DOHH2 (cell line): ENCODE data around the gene NSMCE3.

Experiments
- EZH2phosphoT487 ChIP-seq: fragments of 200-600 bp; sonication (generic); IDR thresholded peaks from 2 replicates; pipeline ENCODE4 v1.6.1; 2017; ENCODE audit warnings: borderline replicate concordance, mild to moderate bottlenecking, antibody characterized with exemption, low read length, moderate library complexity, mixed read lengths
- TF ChIP-seq, protein P1 (sequence below): fragments of 200-600 bp; sonication (generic); IDR thresholded peaks from one replicate; pipeline ENCODE4 v1.5.1; 2014; ENCODE audit warnings: antibody characterized with exemption, mild to moderate bottlenecking, low read depth, low read length; ENCODE audit not compliant: poor library complexity, severe bottlenecking

- TF ChIP-seq, protein P1, sequence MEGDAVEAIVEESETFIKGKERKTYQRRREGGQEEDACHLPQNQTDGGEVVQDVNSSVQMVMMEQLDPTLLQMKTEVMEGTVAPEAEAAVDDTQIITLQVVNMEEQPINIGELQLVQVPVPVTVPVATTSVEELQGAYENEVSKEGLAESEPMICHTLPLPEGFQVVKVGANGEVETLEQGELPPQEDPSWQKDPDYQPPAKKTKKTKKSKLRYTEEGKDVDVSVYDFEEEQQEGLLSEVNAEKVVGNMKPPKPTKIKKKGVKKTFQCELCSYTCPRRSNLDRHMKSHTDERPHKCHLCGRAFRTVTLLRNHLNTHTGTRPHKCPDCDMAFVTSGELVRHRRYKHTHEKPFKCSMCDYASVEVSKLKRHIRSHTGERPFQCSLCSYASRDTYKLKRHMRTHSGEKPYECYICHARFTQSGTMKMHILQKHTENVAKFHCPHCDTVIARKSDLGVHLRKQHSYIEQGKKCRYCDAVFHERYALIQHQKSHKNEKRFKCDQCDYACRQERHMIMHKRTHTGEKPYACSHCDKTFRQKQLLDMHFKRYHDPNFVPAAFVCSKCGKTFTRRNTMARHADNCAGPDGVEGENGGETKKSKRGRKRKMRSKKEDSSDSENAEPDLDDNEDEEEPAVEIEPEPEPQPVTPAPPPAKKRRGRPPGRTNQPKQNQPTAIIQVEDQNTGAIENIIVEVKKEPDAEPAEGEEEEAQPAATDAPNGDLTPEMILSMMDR = no peak
- TF ChIP-seq EZH2phosphoT487 = no peak
Measured at GRCh38 chr15:29226436-29227208, 43.0 kb downstream of the NSMCE3 start.
